AG09319 (cell line): ENCODE measurements around the gene RB1.

Experiments used
- DNase-seq: peaks from one replicate; pipeline ENCODE4 v3.0.0-alpha.2; 2010; ENCODE audit warnings: low read depth; ENCODE audit errors: extremely low read depth
- TF ChIP-seq, protein P1 (sequence below): IDR thresholded peaks from 2 replicates; pipeline ENCODE4 v1.5.1; 2011; ENCODE audit warnings: low read depth, mild to moderate bottlenecking, inconsistent platforms, low read length, moderate library complexity

Gene RB1

DNA sequence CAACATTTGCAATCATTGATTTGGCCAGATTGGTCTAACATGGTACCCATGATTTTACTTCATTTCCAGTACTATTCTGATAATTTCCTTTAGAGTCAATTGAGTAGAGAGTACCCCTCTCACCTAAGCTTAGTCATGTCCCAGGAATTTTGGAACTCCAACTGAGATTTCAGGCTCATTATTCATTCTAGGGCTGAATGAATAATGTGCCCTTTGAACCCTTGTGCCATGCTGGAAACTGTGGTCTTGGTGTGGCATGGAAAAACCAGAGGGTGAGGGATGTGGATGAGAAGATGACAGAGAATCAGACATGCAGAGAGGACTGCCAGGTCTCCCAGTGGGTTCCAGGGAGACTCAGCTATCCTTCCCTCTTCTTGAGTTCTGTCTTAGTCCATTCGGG lies 40.4 kb upstream of the RB1 start:
- DNase-seq: no peak

DNA sequence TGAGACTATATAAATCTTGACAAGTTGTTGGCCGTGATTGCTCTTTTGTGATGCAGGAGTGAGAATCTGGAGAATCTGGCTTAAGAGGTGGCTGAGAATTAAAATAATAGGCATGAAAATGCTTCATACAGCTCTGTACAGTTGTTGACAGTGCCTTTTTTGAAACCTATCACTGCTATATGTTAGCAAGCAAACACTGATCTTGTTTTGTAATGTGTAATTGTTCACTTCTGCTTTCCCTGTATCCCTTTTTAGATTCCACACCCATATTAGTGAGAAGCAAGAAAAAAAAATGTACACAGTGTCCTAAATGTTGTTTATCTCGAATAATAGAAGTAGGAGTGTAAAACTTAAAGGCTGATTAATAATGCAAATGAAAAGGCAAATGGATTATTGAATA lies 39.5 kb upstream of the RB1 start:
- DNase-seq: no peak
- TF ChIP-seq, protein P1, sequence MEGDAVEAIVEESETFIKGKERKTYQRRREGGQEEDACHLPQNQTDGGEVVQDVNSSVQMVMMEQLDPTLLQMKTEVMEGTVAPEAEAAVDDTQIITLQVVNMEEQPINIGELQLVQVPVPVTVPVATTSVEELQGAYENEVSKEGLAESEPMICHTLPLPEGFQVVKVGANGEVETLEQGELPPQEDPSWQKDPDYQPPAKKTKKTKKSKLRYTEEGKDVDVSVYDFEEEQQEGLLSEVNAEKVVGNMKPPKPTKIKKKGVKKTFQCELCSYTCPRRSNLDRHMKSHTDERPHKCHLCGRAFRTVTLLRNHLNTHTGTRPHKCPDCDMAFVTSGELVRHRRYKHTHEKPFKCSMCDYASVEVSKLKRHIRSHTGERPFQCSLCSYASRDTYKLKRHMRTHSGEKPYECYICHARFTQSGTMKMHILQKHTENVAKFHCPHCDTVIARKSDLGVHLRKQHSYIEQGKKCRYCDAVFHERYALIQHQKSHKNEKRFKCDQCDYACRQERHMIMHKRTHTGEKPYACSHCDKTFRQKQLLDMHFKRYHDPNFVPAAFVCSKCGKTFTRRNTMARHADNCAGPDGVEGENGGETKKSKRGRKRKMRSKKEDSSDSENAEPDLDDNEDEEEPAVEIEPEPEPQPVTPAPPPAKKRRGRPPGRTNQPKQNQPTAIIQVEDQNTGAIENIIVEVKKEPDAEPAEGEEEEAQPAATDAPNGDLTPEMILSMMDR: no peak

More for the DNA sequence above, 40.4 kb upstream of the RB1 start:
- TF ChIP-seq, protein P1: no peak

DNA sequence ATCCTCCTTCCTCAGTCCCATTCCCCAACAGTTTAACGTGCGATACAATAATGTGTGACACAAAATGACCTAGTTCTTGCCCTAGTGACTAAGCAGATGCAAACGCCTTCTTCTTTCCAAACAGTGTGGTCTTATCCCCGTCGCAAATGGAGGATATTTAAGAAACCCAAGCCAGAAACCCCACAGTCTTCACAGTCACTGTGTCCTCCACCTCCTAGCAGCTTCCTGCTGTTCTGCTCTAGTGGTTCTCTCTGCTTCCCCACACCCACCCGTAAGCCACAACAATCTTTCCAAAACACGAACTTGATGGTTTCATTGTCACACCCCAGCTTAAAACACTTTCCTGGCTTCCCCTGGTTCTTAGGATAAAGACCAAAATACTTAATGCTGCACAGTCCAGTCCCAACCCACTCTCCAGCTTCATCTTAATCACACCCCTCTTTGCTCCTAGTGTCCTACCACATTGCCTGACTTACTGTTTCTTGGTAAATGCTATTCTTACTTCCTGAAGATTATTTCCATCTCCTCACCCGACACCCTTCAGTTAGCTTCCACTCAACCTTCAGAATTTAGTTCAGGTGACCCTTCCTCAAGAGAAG lies 38.2 kb upstream of the RB1 start:
- no peak for DNase-seq
- TF ChIP-seq, protein P1: no peak

DNA sequence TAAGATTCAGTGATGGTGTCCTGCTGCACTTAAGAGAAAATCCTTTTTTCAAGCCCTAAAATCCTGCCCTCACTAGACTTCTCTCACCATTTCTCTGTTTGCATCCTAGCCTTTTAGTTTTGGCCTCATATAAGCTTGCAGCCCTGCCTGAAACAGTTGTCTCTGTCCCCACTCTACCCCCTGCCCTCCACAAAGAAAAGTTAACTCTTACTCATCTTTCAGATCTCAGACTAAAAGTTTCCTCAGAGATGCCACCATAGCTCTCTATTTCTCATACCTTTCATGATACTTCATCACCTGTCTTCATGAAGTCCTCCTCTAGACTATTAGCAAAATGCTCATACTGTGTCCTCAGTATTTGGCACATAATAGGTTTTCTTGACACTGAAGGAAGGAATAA lies 37.4 kb upstream of the RB1 start:
- TF ChIP-seq, protein P1: no peak
- DNase-seq: no peak

DNA sequence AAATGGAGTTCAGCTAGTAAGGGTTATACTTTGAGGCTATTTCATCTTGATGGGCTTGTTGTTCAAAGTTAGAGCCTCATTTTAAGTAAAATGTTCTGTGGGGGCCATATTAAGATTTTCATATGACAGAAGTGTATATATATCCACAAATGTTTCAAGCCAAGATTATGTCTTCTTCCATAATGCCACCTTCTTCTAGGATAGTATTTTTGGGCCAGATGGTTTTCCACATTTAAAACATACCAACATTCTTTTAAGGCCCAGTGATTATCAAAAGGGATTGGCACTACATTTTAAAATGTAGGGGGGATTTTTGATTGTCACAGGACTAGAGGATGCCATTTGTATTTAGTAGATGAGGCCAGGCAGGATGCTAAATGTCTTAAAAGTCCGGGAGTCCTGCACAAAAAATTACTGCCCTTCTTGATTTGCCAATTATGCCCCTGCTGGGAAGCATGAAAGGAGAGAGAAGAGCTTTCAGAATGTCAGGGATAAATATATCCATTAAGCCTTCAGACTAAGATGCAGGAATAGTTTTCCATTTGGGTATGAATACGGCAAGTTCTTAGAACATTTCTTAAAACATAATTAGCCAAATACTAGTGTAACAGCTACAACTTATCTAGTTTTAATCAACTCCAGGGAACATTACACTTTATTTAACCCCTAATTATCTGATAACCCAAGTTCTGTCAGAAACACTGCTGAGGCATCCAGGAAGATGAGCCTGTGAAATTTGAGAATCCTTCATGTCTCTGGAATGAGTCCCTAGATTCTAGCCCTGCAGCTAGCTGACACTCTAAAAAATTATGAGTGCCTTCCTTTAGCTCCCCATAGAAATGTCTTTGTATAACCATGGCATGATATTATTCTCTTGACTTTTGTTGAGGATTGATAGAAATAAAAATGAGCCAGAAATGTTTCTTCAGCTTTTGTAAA lies 36.6 kb upstream of the RB1 start:
- TF ChIP-seq, protein P1: no peak

DNA sequence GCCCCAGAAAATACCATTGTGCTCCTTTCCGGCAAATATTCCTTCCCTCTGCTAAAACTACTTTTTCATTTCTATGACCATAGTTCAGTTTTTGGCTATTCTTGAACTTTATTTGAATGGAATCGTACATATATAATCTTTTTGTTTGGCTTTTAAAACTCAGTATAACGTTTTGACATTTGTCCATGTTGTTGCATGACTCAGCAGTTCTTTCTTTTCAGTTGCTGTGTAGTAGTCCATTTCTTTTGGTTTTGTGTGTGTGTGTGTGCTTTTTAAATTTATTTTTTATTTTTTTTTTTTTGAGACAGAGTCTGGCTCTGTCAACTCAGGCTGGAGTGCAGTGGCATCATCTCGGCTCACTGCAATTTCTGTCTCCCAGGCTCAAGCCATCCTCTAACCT lies 35.5 kb upstream of the RB1 start:
- no peak for DNase-seq
- TF ChIP-seq, protein P1: no peak

More for the DNA sequence above, 36.6 kb upstream of the RB1 start:
- no peak for DNase-seq

DNA sequence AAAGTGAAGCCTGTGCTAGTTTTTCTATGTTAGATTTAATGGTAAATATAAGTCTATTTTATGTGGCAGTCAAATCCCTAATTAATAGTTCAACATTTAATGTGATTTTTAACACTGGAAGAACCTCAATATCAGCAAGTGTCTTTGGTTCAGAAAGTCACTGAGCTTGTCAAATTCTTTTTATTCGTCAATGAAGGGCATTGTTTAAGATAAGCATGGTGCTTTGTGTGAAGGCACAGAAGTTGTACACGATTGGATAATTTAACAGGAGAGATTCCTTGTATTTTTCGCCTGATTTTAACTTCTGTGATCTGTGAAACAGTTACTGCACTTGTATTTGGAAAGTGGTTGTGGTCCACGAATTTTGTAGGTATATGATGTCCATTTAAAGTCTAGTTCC lies 30.2 kb upstream of the RB1 start:
- TF ChIP-seq, protein P1: no peak

More for the DNA sequence above, 30.2 kb upstream of the RB1 start:
- no peak for DNase-seq
